K562 (cell line): Measurements from ENCODE around the gene DNAJC25. TPM values are rescaled to one million over a fixed set of nuclear protein-coding genes. Genes with fewer than 3 reads are reported as not detected.

Experiments used
- CBFA2T2 ChIP-seq: fragments of 450-650 bp; conservative IDR thresholded peaks from 2 replicates; pipeline ENCODE4 v1.6.1; 2017; ENCODE audit warnings: mild to moderate bottlenecking
- CGGBP1 ChIP-seq: fragments of 250-450 bp; sonication (Bioruptor Pico); IDR thresholded peaks from 2 replicates; pipeline ENCODE4 v1.9.0; 2021; ENCODE audit warnings: mild to moderate bottlenecking
- CTBP1 ChIP-seq: fragments of 450-650 bp; IDR thresholded peaks from 2 replicates; pipeline ENCODE4 v1.6.1; 2016; ENCODE audit warnings: borderline replicate concordance
- GATAD2B ChIP-seq: fragments of 450-650 bp; IDR thresholded peaks from 2 replicates; pipeline ENCODE4 v1.6.1; 2017; ENCODE audit warnings: mild to moderate bottlenecking, borderline replicate concordance
- KDM1A ChIP-seq, 2 experiments: fragments of 450-650 bp; IDR thresholded peaks; 2 replicates each; pipeline ENCODE4 v1.6.1; 2016; ENCODE audit warnings: mild to moderate bottlenecking in 2 of 2
- KDM5B ChIP-seq: fragments of 200-600 bp; sonication (generic); IDR thresholded peaks from 2 replicates; pipeline ENCODE4 v1.6.1; 2012; ENCODE audit warnings: low read depth, mild to moderate bottlenecking, moderate library complexity, low read length, control low read depth, inconsistent platforms; ENCODE audit not compliant: insufficient replicate concordance
- L3MBTL2 ChIP-seq: fragments of 450-650 bp; IDR thresholded peaks from 2 replicates; pipeline ENCODE4 v1.6.1; 2016; ENCODE audit warnings: mild to moderate bottlenecking, moderate library complexity
- MGA ChIP-seq: fragments of 450-650 bp; IDR thresholded peaks from 2 replicates; pipeline ENCODE4 v1.6.1; 2016; ENCODE audit warnings: mild to moderate bottlenecking, moderate library complexity
- POLR2G ChIP-seq: fragments of 200-400 bp; formaldehyde crosslinking; IDR thresholded peaks from 2 replicates; pipeline ENCODE4 v1.6.1; 2017; ENCODE audit warnings: low read depth, mild to moderate bottlenecking, antibody characterized with exemption, low read length, moderate library complexity
- SAFB ChIP-seq: fragments of 200-400 bp; formaldehyde crosslinking; IDR thresholded peaks from 2 replicates; pipeline ENCODE4 v1.6.1; 2017; ENCODE audit warnings: low read depth, low read length, borderline replicate concordance
- SMAD4 ChIP-seq: fragments of 250-450 bp; sonication (Bioruptor Pico); conservative IDR thresholded peaks from 2 replicates; pipeline ENCODE4 v1.8.0; 2021; ENCODE audit warnings: inconsistent platforms, mild to moderate bottlenecking, moderate library complexity
- TEAD4 ChIP-seq, 2 experiments: sonication (generic) in 1 of 2; formaldehyde crosslinking in 1 of 2; IDR thresholded peaks; 2 replicates each; pipeline versions ENCODE4 v1.6.1 to v1.8.0; 2012 to 2022; ENCODE audit warnings: borderline replicate concordance in 1 of 2, inconsistent platforms in 1 of 2, low read length in 1 of 2, mild to moderate bottlenecking in 1 of 2, missing genetic modification reagents in 1 of 2
- polyA plus RNA-seq, 8 experiments: library from polyadenylated mRNA; depleted of rRNA in 4 of 8; stranded (reverse) in 5 of 8; unstranded in 3 of 8; fragments of >200 nt; fragmentation: Nextera tagmentation in 2 of 8; fragmentation: Illumina TruSeq in 1 of 8; extraction: Ambion mirVana in 2 of 8; extraction: Trizol in 1 of 8; gene quantifications; 2 replicates each; pipeline versions ENCODE4 v1.2.1 to v1.2.3, GENCODE V29; 2011 to 2014; ENCODE audit warnings: inconsistent platforms in 1 of 8, missing spikeins in 1 of 8
- total RNA-seq, 7 experiments: library from RNA; depleted of rRNA in 6 of 7; stranded (reverse); fragments of >200 nt in 6 of 7; fragmentation: Illumina TruSeq in 2 of 7; extraction: Trizol in 2 of 7; gene quantifications; 2 replicates each; pipeline versions ENCODE4 v1.2.1 to v1.2.3, GENCODE V29; 2011 to 2021; ENCODE audit warnings: low replicate concordance in 1 of 7
- TF ChIP-seq, protein P1 (sequence below): IDR thresholded peaks from 2 replicates; pipeline ENCODE4 v1.6.1; 2014; ENCODE audit warnings: antibody characterized with exemption

Gene DNAJC25
- total and polyA plus RNA-seq, 9 of the 15 experiments (the other 6 are each of a cell fraction or from before 2014, with no cell fraction given): 3.7 to 11.2 (median 7.1) TPM

GRCh38 chr9:111661150-111661801, 30.1 kb downstream of the DNAJC25 start, which contains the start of gene GNG10 (continued):
- TF ChIP-seq MGA: peak; percentile 54
- TF ChIP-seq KDM1A (IDR thresholded peaks at IDR 0.05): 0 out of 4 replicates have a peak, but pooled peaks of 1 of the 2 experiments have one; percentile 20
- TF ChIP-seq TEAD4 (IDR thresholded peaks at IDR 0.05; ENCODE audit: low read length): peak; percentile 61; the same call in 1 of the 2 replicates
- TF ChIP-seq TEAD4 (CRISPR knock-in tag; IDR thresholded peaks at IDR 0.05; ENCODE audit: borderline replicate concordance): no peak
- peak; percentile 77; the same call in 1 of the 2 replicates for TF ChIP-seq CTBP1
- peak; percentile 87 for TF ChIP-seq POLR2G
- peak; percentile 45; the same call in 1 of the 2 replicates for TF ChIP-seq SMAD4 (CRISPR knock-in tag)
- TF ChIP-seq CGGBP1 (CRISPR knock-in tag): no peak
- TF ChIP-seq, protein P1, sequence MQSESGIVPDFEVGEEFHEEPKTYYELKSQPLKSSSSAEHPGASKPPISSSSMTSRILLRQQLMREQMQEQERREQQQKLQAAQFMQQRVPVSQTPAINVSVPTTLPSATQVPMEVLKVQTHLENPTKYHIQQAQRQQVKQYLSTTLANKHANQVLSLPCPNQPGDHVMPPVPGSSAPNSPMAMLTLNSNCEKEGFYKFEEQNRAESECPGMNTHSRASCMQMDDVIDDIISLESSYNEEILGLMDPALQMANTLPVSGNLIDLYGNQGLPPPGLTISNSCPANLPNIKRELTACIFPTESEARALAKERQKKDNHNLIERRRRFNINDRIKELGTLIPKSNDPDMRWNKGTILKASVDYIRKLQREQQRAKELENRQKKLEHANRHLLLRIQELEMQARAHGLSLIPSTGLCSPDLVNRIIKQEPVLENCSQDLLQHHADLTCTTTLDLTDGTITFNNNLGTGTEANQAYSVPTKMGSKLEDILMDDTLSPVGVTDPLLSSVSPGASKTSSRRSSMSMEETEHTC: 0 out of 2 replicates have a peak, but pooled peaks have one; percentile 25
- TF ChIP-seq CBFA2T2: peak; percentile 17
- TF ChIP-seq L3MBTL2: peak; percentile 85
- TF ChIP-seq GATAD2B: peak; percentile 61; the same call in 1 of the 2 replicates
- TF ChIP-seq SAFB: peak; percentile 40; the same call in 1 of the 2 replicates
- TF ChIP-seq KDM5B: peak; percentile 66
